Neural progenitor cell (in vitro differentiated cells): Measurements from ENCODE around the gene ABHD16B. TPM values are rescaled to one million over a fixed set of nuclear protein-coding genes. Genes with fewer than 3 reads are reported as not detected.
"Not testable (repeated sequence)": the region's sequence is repeated elsewhere in the genome, so short reads cannot be mapped to it uniquely, and the experiment has no call there.

ENCODE experiments used
- DNase-seq: peaks from one replicate; pipeline ENCODE4 v3.0.0-alpha.2; 2016; ENCODE audit warnings: low spot score
- H2AFZ ChIP-seq: fragments of 200-600 bp; sonication (generic); replicated peaks from 2 replicates; pipeline ENCODE4 v1.6.1; 2016; ENCODE audit warnings: antibody characterized with exemption
- H3F3A ChIP-seq: fragments of 200-600 bp; sonication (generic); 2 replicates; pipeline ENCODE4 v1.6.1; 2016; ENCODE audit warnings: antibody characterized with exemption, low read depth
- H3K27ac ChIP-seq: fragments of 200-600 bp; sonication (generic); 2 replicates; pipeline ENCODE4 v1.5.1; 2016; ENCODE audit warnings: mild to moderate bottlenecking
- H3K27me3 ChIP-seq: fragments of 200-600 bp; sonication (generic); 2 replicates; pipeline ENCODE4 v1.6.1; 2016; ENCODE audit warnings: mild to moderate bottlenecking, moderate library complexity
- H3K36me3 ChIP-seq: fragments of 200-600 bp; sonication (generic); 2 replicates; pipeline ENCODE4 v1.5.1; 2016
- H3K4me1 ChIP-seq: fragments of 200-600 bp; sonication (generic); 2 replicates; pipeline ENCODE4 v1.6.1; 2016; ENCODE audit warnings: mixed run types
- H3K4me2 ChIP-seq: fragments of 200-600 bp; sonication (generic); 2 replicates; pipeline ENCODE4 v1.6.1; 2016
- H3K4me3 ChIP-seq: fragments of 200-600 bp; sonication (generic); 2 replicates; pipeline ENCODE4 v1.5.1; 2016
- H3K79me2 ChIP-seq: fragments of 200-600 bp; sonication (generic); 2 replicates; pipeline ENCODE4 v1.6.1; 2016; ENCODE audit warnings: low read depth
- H3K9ac ChIP-seq: fragments of 200-600 bp; sonication (generic); 2 replicates; pipeline ENCODE4 v1.6.1; 2016
- H3K9me3 ChIP-seq: fragments of 200-600 bp; sonication (generic); 2 replicates; pipeline ENCODE4 v1.5.1; 2016; ENCODE audit warnings: low read depth
- H4K20me1 ChIP-seq: fragments of 200-600 bp; sonication (generic); 2 replicates; pipeline ENCODE4 v1.6.1; 2016; ENCODE audit warnings: low read depth
- H3K27ac Mint-ChIP-seq: 3 replicates; pipeline ENCODE4 v1.8.0; 2021; ENCODE audit warnings: mixed read lengths
- H3K27me3 Mint-ChIP-seq: 2 replicates; pipeline ENCODE4 v1.8.0; 2022; ENCODE audit warnings: low read depth, mild to moderate bottlenecking, inconsistent platforms, moderate library complexity, mixed read lengths; ENCODE audit not compliant: insufficient read depth
- H3K36me3 Mint-ChIP-seq: 3 replicates; pipeline ENCODE4 v1.8.0; 2021; ENCODE audit warnings: mixed read lengths
- H3K4me1 Mint-ChIP-seq: 3 replicates; pipeline ENCODE4 v1.8.0; 2021; ENCODE audit warnings: mixed read lengths
- H3K4me3 Mint-ChIP-seq: 3 replicates; pipeline ENCODE4 v1.8.0; 2021; ENCODE audit warnings: mild to moderate bottlenecking, moderate library complexity, mixed read lengths
- H3K9me3 Mint-ChIP-seq: 3 replicates; pipeline ENCODE4 v1.8.0; 2020; ENCODE audit warnings: mixed read lengths
- CTCF ChIP-seq: fragments of 200-600 bp; sonication (generic); IDR thresholded peaks from 2 replicates; pipeline ENCODE4 v1.5.1; 2017; ENCODE audit warnings: antibody characterized with exemption, mild to moderate bottlenecking
- EZH2 ChIP-seq: fragments of 200-600 bp; sonication (generic); IDR thresholded peaks from 2 replicates; pipeline ENCODE4 v1.6.1; 2017; ENCODE audit warnings: antibody characterized with exemption, mild to moderate bottlenecking, moderate library complexity
- EZH2phosphoT487 ChIP-seq: fragments of 200-600 bp; sonication (generic); IDR thresholded peaks from 2 replicates; pipeline ENCODE4 v1.6.1; 2017; ENCODE audit warnings: antibody characterized with exemption
- total RNA-seq: library from RNA; depleted of rRNA; stranded (reverse); fragments of >200 nt; gene quantifications from 2 replicates; pipeline ENCODE4 v1.2.3, GENCODE V29; 2015; ENCODE audit warnings: low replicate concordance

ABHD16B gene
- total RNA-seq, 1 donor from 2014 or later = not detected

- TF ChIP-seq EZH2phosphoT487 (no peak), CTCF (no peak), EZH2 (no peak)
- no peak overlapping the region for H3K4me3 ChIP-seq
- no peak overlapping the region for H2AFZ ChIP-seq
- H3K27me3 Mint-ChIP-seq = peaks cover 2% of the 10 kb centered on the region
- no peaks in the 10 kb centered on the region for H3K79me2 ChIP-seq
- H4K20me1 ChIP-seq = peaks cover 19% of the 10 kb centered on the region
- H3K9ac ChIP-seq = no peak overlapping the region
- no peaks in the 10 kb centered on the region for H3K4me1 ChIP-seq
- H3K27me3 ChIP-seq = no peaks in the 10 kb centered on the region
- H3K9me3 ChIP-seq = no peaks in the 10 kb centered on the region
- H3K4me2 ChIP-seq = no peak overlapping the region
- no peaks in the 10 kb centered on the region for H3F3A ChIP-seq
- H3K36me3 ChIP-seq = no peaks in the 10 kb centered on the region
- H3K27ac ChIP-seq = no peak overlapping the region
- no peak overlapping the region for H3K4me3 Mint-ChIP-seq
- H3K9me3 Mint-ChIP-seq = no peaks in the 10 kb centered on the region
- DNase-seq = no peak
- H3K4me1 Mint-ChIP-seq = no peaks in the 10 kb centered on the region
- H3K36me3 Mint-ChIP-seq = peaks cover 15% of the 10 kb centered on the region
- H3K27ac Mint-ChIP-seq = no peak overlapping the region
Measured at GRCh38 chr20:63878899-63879663, 17.8 kb downstream of the ABHD16B start.

- not testable (repeated sequence) for H3K79me2 ChIP-seq, H3K27ac ChIP-seq, H3K27me3 ChIP-seq, H3K27me3 Mint-ChIP-seq, H3K4me3 Mint-ChIP-seq, H2AFZ ChIP-seq, H3K9me3 ChIP-seq, H3K36me3 ChIP-seq, H3K4me2 ChIP-seq, H3K9ac ChIP-seq, H3K9me3 Mint-ChIP-seq, H3F3A ChIP-seq, DNase-seq, H3K4me1 Mint-ChIP-seq, H3K4me3 ChIP-seq, H3K4me1 ChIP-seq, H3K27ac Mint-ChIP-seq
- peaks cover 25% of the 10 kb centered on the region for H4K20me1 ChIP-seq
- H3K36me3 Mint-ChIP-seq = peaks cover 16% of the 10 kb centered on the region
Measured at GRCh38 chr20:63880901-63881300, 19.6 kb downstream of the ABHD16B start.

- Mint-ChIP-seq H3K9me3 (no peaks in the 10 kb centered on the region), H3K4me3 (peak overlapping the region; percentile 43), H3K27ac (no peak overlapping the region), H3K27me3 (peaks cover 2% of the 10 kb centered on the region), H3K36me3 (peaks cover 11% of the 10 kb centered on the region), H3K4me1 (no peaks in the 10 kb centered on the region)
- Histone ChIP-seq H3K36me3 (no peaks in the 10 kb centered on the region), H3F3A (no peaks in the 10 kb centered on the region), H3K4me2 (no peak overlapping the region), H3K4me3 (no peak overlapping the region), H3K9ac (no peak overlapping the region), H4K20me1 (peaks cover 25% of the 10 kb centered on the region), H3K4me1 (no peaks in the 10 kb centered on the region), H3K79me2 (no peaks in the 10 kb centered on the region), H3K27ac (no peak overlapping the region), H3K27me3 (no peaks in the 10 kb centered on the region), H3K9me3 (no peaks in the 10 kb centered on the region), H2AFZ (no peak overlapping the region)
- peak; percentile 36 for DNase-seq
- TF ChIP-seq EZH2phosphoT487 (no peak), CTCF (no peak), EZH2 (no peak)
Measured at GRCh38 chr20:63881451-63882226, 20.3 kb downstream of the ABHD16B start.
